Fibroblast of skin of abdomen (primary cell): Measurements from ENCODE around the gene AQP3.
"Not testable (repeated sequence)": the region's sequence is repeated elsewhere in the genome, so short reads cannot be mapped to it uniquely, and the experiment has no call there.

Experiments
- DNase-seq: peaks from one replicate; pipeline ENCODE4 v3.0.0-alpha.2; 2013

AQP3 gene

GRCh38 chr9:33440204-33440603 lies 7.2 kb downstream of the AQP3 start:
- DNase-seq, result no peak

- DNase-seq, result no peak
These were observed 7.7 kb downstream of the AQP3 start for GRCh38 chr9:33439731-33440130.

- DNase-seq, result no peak
These were observed 8.3 kb downstream of the AQP3 start for GRCh38 chr9:33438926-33439680.

- DNase-seq, result no peak
These were observed 9.5 kb downstream of the AQP3 start for GRCh38 chr9:33437898-33438297.

GRCh38 chr9:33437205-33437604 lies 10.2 kb downstream of the AQP3 start:
- DNase-seq, result no peak

GRCh38 chr9:33436445-33436844 lies 10.9 kb downstream of the AQP3 start:
- DNase-seq, result no peak

GRCh38 chr9:33435821-33436277 lies 11.5 kb downstream of the AQP3 start:
- peak; percentile 13 for DNase-seq

- no peak for DNase-seq
These were observed 12.9 kb downstream of the AQP3 start for GRCh38 chr9:33434317-33435105.

GRCh38 chr9:33433871-33434270 lies 13.5 kb downstream of the AQP3 start:
- DNase-seq, result no peak

GRCh38 chr9:33431420-33431819 lies 16.0 kb downstream of the AQP3 start:
- DNase-seq, result no peak

- DNase-seq, result no peak
These were observed 16.5 kb downstream of the AQP3 start for GRCh38 chr9:33430942-33431341.

GRCh38 chr9:33429256-33429985 lies 18.0 kb downstream of the AQP3 start:
- no peak for DNase-seq

- DNase-seq, result no peak
These were observed 20.5 kb downstream of the AQP3 start for GRCh38 chr9:33426843-33427293.

GRCh38 chr9:33425128-33425533 lies 22.3 kb downstream of the AQP3 start:
- DNase-seq, result no peak

- DNase-seq, result not testable (repeated sequence)
These were observed 22.9 kb downstream of the AQP3 start for GRCh38 chr9:33424492-33424891.

GRCh38 chr9:33424043-33424442 lies 23.4 kb downstream of the AQP3 start:
- not testable (repeated sequence) for DNase-seq

GRCh38 chr9:33419708-33420303 lies 27.6 kb downstream of the AQP3 start:
- no peak for DNase-seq

GRCh38 chr9:33418090-33418489 lies 29.3 kb downstream of the AQP3 start:
- DNase-seq, result no peak

GRCh38 chr9:33416996-33417395 lies 30.4 kb downstream of the AQP3 start:
- no peak for DNase-seq

- no peak for DNase-seq
These were observed 31.8 kb downstream of the AQP3 start for GRCh38 chr9:33415501-33416038.

- DNase-seq, result no peak
These were observed 32.4 kb downstream of the AQP3 start for GRCh38 chr9:33414889-33415500.

GRCh38 chr9:33414268-33414667 lies 33.1 kb downstream of the AQP3 start:
- no peak for DNase-seq
